Measurements from ENCODE around the gene DTNB.

DTNB gene

DNA sequence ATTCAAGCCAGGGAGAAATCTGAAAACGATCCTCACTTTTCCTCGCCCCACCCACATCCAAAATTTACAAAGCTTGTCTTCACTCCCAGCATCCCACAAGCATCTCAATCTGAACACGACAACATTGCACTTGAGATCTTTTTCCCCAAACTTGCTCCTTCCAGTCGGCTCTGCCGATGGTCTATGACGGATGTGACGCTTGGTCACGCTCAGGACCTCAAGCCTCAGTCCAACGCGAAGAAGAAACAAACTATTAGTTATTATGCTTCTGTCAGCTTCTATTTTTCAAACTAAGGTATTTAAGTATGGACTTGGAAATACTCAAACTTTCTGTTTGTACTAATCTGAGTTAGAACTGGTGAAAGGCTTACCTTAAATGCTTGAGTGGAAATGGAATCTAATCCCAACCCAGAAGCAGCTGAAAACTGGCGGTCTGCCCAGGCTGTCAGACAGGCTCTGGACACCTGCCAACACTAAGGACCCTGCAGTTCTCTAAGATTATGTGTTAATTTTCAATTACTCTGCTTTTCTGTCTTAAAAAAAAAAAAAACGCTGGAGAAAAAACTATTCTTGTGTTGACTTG lies 199.5 kb downstream of the DTNB start:
- DNase-seq (ENCODE audit: extremely low read depth in 1 of 2, low read depth in 1 of 2), result no peak

DNA sequence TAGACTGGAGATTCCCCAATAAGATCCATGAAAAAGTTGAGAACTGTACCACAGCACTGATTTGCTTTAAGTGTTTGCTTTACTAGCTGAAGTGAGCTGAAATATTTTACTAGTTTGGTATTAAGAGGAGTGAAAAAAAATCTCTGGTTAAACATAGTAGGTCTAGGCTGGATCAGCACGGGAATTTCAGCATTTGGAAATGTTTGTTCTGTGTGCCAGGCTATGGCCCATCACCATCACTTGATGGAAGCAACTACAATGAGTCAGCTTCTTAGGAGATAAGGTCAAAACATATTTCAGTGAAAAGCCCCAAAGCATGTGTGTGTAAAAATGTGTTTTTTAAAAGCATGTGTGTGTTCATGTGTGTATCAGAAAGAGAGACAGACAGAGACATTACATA lies 200.2 kb downstream of the DTNB start:
- DNase-seq (ENCODE audit: extremely low read depth in 1 of 2, low read depth in 1 of 2), result no peak

DNA sequence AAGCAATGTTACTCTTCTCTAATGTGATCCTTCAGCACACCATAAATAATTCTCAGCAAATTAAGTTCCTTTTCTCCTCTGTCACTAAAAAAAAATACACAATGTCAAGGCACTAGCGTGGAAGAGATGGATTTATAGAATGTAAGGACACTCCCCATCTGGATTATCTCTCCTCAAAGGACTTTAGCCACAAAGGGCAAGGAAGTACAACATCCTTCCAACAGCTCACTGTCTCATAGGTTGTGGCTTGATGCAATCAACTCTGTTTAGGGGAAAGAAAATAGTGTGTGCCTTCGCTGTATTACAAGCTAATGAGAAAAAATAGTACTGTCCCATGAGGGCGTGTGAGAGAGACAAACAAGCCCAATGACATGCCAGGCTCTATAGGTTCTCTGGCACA lies 202.6 kb downstream of the DTNB start:
- no peak for DNase-seq (ENCODE audit: extremely low read depth in 1 of 2, low read depth in 1 of 2)

DNA sequence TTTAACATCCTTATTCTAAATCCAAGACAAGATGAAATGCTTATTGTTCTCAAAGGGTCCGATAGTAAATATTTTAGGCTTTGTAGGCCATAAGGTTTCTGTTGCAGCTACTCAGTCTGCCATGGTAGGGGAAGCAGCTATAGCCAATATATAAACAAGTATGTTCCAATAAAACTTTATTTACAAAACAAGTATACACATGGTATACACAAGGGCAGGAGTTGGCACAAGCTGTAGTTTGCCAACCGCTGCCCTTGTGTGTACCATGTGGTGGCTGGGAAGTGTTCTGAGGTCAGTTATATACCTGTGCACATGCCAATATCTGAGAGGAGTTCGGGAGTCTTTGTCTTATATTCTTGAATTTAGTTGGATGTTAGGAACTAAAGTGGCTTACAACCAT lies 205.6 kb downstream of the DTNB start:
- DNase-seq (ENCODE audit: extremely low read depth in 1 of 2, low read depth in 1 of 2), result no peak

DNA sequence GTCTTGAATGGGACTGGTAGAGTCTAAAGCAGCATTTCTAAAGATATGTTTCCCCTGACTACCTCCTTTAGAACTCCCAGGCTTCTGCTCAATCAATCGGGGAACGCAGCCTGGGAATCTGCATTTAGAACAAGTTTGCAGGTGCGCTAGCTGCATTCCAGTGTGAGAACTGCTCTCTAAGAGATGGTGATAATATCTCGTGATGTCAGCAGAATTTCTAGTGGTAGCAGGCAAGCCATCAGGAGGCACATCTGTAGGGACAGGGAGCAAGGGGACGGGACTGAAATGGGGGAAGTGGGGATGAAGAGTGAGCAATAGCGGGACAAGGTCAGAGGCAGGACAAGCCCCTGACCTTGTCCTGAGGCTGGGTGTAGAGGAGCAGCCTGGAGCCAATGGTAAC lies 211.4 kb downstream of the DTNB start:
- DNase-seq (ENCODE audit: extremely low read depth in 1 of 2, low read depth in 1 of 2), result no peak

DNA sequence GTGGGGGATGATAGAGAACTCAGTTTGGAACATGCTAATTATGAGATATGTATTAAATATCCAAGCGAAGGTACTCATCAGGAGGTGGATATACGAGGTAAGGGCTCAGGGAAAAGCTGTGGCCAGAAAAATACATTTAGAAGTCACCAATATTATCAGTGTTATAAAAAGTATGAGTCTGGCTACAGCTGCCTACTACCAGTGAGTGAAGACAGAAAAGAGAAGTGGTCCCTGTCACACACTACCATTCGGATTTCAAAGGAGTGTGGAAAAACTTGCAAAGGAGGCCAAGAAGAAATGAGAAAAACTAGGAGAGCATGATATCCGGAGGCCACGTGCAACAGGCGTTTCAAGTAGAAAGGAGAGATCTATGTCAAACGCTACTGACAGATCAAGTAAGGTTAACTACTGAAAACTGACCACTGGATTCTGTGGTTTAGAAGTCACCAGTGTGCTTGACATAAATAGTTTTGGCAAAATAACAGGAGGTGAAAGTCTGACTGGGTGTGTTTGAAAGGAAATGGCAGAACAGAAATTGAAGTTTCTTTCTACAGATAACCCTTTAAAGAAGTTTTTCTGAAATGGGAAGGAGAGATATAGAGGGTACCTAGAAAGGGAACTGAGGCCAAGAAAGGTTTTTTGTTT lies 213.0 kb downstream of the DTNB start:
- DNase-seq (ENCODE audit: extremely low read depth in 1 of 2, low read depth in 1 of 2), result no peak

DNA sequence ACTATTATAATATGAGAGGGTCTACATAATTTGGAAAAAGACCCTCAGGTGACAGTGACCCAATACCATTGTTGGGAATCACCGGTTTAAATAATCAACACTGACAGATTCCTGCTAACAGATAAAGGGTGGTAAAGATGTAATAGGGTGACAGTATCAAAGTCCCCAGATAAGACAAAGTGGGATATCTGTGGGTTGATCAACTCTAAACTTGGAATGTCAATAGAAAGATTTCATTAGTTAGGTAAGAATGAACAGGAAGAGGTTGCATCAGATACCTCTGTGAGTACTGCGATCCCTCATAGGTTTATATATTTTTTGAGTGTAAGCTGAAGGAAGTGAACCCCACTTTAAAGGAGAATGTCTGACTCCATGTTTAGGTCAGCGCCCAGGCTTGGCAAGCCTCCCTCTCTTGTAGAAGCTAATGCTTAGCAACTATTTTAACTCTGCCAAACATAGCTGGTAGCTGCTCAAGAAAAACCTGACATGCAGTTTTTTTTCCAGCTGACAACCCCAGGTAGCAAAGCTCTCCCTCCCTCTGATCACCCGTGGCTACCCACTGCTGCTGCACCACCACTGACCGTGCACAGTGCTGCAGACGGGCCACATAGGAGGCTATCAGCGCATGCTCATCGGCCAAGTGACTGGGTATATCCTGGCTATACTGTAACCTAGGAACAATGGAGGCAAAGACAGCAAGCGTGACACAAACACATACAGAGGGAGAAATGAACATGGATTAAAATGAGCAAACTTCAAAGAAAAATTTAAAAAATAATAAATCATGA lies 218.4 kb downstream of the DTNB start:
- DNase-seq (ENCODE audit: extremely low read depth in 1 of 2, low read depth in 1 of 2), result no peak

DNA sequence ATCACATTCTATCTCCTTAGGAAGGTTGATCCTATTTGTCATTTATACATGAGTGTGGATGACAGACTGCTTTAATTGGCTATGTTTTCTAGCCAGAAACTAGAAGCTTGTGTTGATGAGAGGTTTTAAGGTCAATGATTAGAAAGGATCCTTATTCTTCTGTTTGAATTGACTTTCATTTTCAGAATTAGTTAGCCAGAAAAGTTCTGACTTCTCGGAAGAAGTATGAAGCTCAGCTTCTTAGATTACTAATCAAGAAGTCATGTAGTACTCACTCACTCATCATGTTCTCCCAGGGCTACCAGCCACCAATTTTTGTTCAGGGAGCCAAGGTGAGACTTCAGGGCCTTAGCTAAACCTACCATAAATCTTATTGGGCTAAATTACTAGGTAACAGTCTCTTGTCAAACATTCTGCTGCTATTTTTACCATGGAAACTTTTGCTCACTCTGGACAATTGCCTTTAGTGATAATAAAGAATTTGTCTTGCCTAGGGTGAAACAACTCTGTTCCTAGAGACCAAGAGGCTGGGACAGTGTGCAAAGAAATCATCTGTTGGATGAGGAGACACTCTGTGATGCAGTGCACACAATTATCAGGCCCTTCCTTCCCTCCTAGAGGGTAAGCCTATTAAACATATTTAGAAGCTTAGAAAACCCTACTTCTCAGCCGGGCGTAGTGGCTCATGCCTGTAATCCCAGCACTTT lies 220.0 kb downstream of the DTNB start:
- peak in 1 of 2 donors; percentile 40 for DNase-seq (ENCODE audit: extremely low read depth in 1 of 2, low read depth in 1 of 2)

DNA sequence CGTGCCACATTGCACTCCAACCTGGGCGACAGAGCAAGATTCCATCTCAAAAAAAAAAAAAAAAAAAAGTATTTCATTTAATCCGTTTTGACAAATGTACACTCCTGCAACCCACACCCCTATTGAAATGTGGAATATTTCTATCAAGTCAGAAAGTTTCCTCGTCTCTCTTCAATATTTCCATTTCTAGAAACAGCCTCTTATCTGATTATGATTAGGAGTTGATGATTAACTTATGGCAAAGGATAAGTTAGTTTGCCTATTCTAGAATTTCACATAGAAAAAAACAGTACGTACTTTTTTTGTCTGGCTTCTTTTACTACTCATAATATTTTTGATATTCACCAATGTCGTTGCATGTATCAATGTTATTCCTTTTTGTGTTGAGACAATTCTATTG lies 224.6 kb downstream of the DTNB start:
- no peak for DNase-seq (ENCODE audit: extremely low read depth in 1 of 2, low read depth in 1 of 2)

DNA sequence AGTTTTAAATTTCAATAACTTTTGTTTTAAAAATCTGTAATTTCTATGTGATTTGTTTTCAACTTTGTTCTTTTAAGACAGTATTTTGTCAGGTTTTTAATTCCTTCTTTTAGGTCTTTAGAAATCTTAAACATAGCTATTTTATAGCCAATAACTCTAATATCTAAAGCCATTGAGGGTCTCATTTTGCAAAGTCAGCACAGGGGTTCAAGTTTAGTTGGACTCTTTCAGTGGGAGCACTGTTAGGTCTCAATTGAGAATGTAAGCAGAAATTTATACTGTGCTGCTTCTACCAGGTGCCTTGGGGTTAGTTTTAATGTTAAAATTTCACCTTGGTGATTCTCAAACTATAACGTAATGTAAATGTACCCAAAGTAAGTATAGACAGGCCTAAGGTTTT lies 226.4 kb downstream of the DTNB start:
- DNase-seq (ENCODE audit: extremely low read depth in 1 of 2, low read depth in 1 of 2), result no peak

DNA sequence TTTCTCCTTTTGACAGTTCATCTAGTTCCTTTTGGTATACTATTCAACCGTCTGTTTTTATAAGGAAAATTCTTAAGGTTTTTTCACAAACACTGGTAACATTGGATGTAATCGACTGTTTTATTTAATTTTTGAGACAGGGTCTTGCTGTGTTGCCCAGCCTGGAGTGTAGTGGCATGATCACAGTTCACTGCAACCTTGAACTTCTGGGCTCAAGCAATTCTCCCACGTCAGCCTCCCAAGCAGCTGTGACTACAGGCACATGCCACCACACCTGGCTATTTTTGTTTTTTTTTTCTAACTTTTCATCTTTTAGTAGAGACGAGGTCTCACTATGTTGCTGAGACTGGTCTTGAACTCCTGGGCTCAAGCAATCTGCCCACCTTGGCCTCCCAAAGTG lies 227.3 kb downstream of the DTNB start:
- DNase-seq (ENCODE audit: extremely low read depth in 1 of 2, low read depth in 1 of 2), result no peak

DNA sequence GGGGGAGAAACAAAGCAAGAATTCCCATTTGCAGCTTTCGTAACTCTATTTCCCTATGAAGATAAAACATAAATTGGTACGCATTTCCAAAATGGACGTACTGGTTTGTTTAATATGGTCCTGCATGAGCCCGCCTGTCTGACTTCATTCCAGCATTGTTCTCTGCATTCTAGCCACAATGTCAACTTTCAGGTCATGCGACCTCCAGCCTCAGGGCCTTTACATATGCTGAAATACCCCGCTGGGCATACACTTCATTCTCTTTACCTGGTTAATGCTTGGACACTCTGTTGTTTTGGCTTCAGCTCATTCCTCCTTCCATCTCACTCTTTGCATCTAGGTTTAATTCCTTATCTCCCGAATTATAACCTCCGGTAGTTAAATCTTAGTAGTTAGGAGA lies 227.9 kb downstream of the DTNB start:
- no peak for DNase-seq (ENCODE audit: extremely low read depth in 1 of 2, low read depth in 1 of 2)

DNA sequence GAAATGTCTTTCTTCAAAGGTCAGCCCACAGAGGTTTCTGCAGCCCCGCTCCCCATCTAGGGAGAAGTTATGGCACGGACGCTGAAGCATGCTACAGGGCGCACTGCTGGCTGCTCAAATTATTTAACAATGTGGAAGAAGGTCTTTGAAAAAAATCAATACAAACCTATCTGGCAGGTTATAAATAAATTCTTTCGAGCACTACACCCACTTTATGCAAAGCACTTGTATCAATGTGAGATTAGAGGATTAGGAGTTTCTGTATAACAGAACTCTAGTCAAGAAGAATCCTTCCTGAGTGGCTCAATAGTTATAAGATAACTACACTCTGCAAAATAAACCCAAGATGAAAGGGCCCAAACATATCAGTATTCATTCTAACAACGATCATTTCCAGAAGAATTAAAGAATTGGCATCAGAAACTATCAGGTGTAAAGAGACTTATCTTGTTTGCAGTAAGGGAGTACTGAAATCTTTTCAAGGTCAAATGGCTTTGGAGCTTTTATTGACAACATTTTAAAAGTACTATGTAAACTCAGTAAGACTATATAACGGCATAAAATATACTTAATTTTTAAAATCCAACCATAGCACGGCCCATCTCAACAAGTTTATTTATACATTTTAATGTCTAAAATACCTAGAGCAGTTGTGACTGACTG lies 228.6 kb downstream of the DTNB start:
- no peak for DNase-seq (ENCODE audit: extremely low read depth in 1 of 2, low read depth in 1 of 2)

DNA sequence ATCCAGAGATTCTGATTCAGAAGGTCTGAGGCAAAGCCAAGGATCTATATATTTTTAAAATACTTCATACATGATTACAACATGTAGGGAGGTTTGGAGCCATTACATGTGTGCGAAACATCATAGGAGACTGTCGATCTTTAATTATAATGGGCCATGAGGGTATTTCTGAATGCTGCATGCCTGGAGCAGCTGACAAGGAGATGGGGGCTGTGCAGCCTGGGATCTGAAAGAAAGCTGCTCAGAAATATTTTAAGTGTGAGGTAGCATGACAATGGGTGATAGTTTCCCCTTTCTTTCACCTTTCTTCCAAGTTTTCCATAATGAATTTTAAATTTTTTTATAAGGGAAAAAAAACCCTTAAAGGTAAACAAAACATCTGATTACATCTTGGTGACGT lies 229.6 kb downstream of the DTNB start:
- DNase-seq (ENCODE audit: extremely low read depth in 1 of 2, low read depth in 1 of 2), result no peak

DNA sequence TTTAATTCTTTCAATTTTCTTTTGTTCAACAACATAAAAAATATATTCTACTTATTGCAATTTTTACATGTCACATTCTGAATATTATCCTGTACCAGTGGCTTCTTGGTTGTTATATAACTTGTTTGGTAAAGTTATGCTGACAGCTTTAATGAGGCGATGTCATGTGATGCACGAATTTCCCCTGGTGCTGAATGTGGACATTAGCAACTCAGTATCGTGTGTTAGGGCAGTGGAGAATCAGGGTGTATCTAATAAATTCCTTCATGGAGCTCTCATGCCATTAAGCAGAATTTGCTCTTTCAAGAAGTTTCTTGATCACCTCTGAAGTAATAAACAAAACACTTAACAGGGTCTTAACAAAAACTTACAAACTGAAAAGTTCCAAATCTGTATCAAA lies 232.0 kb downstream of the DTNB start:
- no peak for DNase-seq (ENCODE audit: extremely low read depth in 1 of 2, low read depth in 1 of 2)

DNA sequence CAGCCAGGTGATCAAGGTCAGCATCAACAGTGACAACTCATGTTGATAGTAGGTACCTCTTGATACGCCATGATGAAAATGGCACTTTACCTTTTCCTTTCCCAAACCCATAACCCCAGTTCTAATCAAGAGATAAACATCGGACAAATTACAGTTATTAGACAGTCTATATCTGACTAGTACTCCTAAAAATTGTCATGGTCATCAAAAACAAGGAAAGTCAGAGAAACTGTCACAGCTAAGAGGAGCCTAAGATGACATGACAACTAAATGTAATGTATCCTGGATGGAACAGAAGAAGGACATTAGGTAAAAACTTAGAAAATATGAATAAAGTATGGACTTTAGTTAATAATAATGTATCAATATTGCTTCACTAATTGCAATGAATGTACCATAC lies 234.6 kb downstream of the DTNB start:
- no peak for DNase-seq (ENCODE audit: extremely low read depth in 1 of 2, low read depth in 1 of 2)

DNA sequence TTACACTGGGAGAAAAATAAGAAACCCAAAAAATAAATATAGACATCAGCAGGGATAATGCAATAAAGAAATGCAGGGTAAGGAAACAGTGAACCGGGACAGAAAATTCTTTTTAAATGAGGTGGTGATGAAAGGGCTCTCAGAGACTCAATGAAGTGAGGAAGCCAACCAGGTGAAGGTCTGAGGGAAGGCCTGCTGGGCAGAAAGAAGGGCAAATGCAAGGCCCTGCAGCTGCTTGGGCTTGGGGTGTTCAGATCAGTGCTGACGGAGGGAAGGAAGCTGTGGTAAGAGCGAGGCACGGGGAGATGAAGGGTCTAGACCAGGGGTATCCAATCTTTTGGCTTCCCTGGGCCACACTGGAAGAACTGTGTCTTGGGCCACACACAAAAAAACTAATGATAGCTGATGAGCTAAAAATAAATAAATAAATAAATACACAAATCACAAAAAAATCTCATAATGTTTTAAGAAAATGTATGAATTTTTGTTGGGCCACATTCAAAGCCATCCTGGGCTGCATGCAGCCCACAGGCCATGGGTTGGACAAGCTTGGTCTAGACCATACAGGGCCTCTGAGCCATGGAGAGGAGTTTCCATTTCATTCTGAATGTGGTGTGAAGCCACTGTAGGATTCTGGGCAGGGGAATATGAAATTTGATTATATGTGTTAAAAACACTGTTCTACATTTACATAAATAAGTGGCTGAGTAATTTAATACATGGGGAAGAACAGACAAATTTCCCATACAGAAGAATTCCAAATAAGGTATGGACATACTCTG lies 235.3 kb downstream of the DTNB start:
- no peak for DNase-seq (ENCODE audit: extremely low read depth in 1 of 2, low read depth in 1 of 2)

DNA sequence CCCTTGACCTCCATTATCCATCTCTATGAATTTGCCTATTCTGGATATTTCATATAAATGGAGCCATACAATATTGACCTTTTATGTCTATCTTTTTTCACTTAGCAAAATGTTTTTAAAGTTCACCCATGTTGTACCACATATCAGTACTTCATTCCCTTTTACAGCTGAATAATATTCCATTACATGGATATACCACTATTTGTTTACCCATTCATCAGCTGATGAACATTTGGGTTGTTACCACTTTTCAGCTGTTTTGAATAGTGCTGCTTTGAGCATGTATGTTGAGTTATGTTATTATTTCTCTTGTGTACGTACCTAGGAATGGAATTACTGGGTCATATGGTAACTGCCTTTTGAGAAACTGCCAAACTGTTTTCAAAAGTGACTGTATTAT lies 238.0 kb downstream of the DTNB start:
- DNase-seq (ENCODE audit: extremely low read depth in 1 of 2, low read depth in 1 of 2), result no peak

DNA sequence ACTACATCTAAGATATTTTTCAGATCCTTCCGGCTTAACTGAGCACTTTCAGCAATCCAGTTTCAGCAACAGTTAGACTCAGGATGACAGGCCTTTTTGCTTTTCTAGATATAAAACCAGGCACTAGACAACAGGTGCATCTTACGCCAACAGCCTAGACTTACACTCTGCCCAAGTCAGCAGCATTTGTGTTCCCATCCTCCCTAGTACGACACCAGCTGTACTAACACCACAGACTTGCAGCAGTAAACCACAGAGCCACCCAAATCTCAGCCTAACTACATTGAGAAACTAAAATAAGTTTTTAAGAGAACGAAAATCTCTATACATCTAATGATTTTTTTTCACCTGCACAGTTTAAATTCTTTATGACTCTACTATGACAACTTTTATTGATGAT lies 241.8 kb downstream of the DTNB start:
- DNase-seq (ENCODE audit: extremely low read depth in 1 of 2, low read depth in 1 of 2), result no peak

DNA sequence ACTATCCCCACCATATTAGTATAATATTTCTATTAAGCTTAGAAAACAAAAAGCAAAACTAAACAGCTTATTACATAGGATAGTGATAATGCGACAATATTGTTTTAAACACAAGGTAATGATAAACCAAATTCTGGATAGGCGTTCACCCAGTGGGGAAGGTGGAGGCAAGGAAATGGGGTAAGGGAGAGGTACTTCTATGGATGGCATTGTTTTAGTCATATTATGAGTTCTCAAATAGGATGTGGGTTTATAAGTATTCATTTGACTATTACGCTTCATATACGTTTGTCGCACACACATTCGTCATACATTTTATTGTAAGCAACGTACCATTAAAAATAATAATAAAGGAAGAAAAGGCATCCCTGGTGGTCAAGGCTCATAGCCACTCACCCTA lies 242.8 kb downstream of the DTNB start:
- no peak for DNase-seq (ENCODE audit: extremely low read depth in 1 of 2, low read depth in 1 of 2)

DNA sequence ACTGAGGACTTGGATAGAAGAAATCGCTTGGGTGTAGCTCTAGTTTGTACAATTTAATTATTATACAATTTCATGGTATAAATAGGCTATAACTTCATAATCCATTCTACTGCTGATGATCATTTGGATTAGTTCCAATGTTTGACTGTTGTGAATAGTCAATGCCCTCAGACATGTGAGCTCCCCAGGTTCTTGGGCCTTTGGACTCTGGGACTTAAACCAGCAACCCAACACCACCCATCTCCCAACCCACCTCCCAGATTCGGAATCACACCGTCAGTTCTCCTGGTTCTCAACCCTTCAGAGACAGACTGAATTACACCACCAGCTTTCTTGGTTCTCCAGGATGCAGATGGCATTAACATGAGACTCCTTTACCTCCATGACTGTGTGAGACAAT lies 247.1 kb downstream of the DTNB start:
- DNase-seq (ENCODE audit: extremely low read depth in 1 of 2, low read depth in 1 of 2), result no peak
